Caki2 (cell line): ENCODE measurements around the gene RFPL3. TPM values are rescaled to one million over a fixed set of nuclear protein-coding genes. Genes with fewer than 3 reads are reported as not detected.
A peak's percentile ranks its signal among the peaks of the same experiment; 100 is the strongest.

Experiments used
- DNase-seq: peaks from one replicate; pipeline ENCODE4 v3.0.0-alpha.2; 2015; ENCODE audit warnings: low read depth
- in situ Hi-C: cut with HindIII; loops from 2 replicates; pipeline ENCODE4 v1.10.0; 2016; ENCODE audit warnings: low sequenced_read_pairs, low pct_unique_long_range_greater_than_20kb, mixed read lengths
- total RNA-seq: library from RNA; depleted of rRNA; stranded (reverse); fragments of >200 nt; shearing (Covaris generic); gene quantifications from 2 replicates; pipeline ENCODE4 v1.2.3, GENCODE V29; 2014; ENCODE audit warnings: low replicate concordance; rRNA removed

Gene RFPL3
- total RNA-seq, 1 experiment from 2014 or later = not detected

GRCh38 chr22:32389685-32390084, 32.0 kb downstream of the RFPL3 start:
- in situ Hi-C loops = no loop called here
- peak; percentile 39 for DNase-seq

DNA sequence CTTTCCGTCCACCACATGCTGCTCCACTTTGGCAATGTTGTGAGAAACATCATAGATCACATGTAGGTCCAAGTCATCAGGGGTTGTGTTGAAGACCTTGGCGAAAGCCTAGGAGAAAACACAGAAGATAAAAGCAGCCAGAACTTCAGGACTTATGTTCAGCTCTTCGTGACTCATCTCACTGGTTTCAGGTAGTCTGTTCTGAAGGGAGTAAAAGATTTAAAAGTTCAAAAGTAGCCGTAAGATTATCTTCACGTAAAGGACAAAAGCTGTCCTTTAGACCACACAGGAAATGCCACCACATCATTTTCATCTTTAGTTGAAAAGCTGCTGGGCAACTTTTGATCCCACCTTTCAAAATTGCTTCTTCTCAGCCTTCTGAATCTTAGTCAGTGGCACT, 37.4 kb downstream of the RFPL3 start:
- in situ Hi-C loops = no loop called here
- DNase-seq = no peak

GRCh38 chr22:32396255-32396654, 38.6 kb downstream of the RFPL3 start:
- in situ Hi-C loops = no loop called here
- DNase-seq = no peak

DNA sequence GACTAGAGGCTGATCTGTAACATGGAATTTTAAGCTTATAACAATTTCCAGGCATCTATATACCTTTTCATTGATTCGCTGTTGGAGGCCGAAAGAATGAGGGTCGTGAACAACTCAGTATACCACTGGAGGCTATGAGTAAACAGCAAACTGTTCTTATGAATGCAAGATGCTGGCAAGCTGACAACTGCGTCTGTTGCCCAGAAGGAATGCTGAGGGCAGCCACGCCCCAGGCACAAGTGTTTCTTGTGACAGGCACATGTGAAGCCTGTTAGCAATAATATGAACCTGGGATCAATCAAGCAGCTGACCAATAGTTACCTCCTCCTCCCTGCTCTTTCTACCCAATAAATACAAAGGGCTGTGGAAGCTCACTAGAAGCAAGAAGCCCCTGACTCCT, 39.1 kb downstream of the RFPL3 start:
- DNase-seq = no peak
- in situ Hi-C loops = no loop called here

GRCh38 chr22:32401486-32401885, 43.8 kb downstream of the RFPL3 start:
- DNase-seq = no peak
- in situ Hi-C loops = loop anchor here (10.0 kb wide), 1 partner anchor 73 kb away; the partner anchor contains the start of gene FBXO7

DNA sequence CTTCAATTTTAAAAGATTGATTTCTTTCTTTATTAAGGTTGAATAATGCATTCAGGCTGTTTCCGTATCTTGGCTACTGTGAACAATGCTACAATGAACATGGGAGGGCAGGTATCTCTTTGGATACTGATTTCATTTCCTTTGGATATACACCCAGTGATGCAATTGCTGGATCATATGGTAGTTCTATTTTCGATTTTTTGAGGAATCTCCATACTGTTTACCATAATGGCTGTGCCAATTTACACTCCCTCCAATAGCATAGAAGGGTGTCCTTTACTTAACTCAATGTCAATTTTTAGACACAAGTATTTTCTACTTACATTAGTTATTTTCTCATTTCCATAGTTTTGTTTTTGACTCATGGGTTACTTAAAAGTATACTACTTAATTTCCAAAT, 46.4 kb downstream of the RFPL3 start:
- no peak for DNase-seq
- in situ Hi-C loops = loop anchor here (10.0 kb wide), 1 partner anchor 71 kb away; the partner anchor contains the start of gene FBXO7

DNA sequence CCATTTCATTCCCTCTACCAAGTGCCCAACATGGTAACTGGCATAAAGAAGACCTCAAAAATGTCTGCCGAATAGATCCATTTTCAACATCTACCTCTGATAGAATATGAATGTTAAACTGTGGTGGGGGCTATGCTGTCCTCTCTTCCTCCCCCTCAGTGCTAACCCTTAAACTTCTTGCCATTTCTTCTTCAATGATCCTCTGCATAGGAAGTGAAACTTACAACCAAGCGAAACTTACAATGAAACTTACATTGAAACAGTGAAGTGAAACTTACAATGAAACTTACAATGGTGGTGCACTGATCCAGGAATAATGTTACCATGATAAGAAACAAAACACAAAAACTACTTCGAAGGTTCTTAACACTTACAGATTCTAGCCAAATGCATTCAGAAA, 49.6 kb downstream of the RFPL3 start:
- DNase-seq = no peak
- in situ Hi-C loops = loop anchor here (10.0 kb wide), 1 partner anchor 67 kb away; the partner anchor contains the start of gene FBXO7

GRCh38 chr22:32407936-32408335, 50.3 kb downstream of the RFPL3 start:
- peak; percentile 52 for DNase-seq
- in situ Hi-C loops = loop anchor here (10.0 kb wide), 1 partner anchor 67 kb away; the partner anchor contains the start of gene FBXO7

DNA sequence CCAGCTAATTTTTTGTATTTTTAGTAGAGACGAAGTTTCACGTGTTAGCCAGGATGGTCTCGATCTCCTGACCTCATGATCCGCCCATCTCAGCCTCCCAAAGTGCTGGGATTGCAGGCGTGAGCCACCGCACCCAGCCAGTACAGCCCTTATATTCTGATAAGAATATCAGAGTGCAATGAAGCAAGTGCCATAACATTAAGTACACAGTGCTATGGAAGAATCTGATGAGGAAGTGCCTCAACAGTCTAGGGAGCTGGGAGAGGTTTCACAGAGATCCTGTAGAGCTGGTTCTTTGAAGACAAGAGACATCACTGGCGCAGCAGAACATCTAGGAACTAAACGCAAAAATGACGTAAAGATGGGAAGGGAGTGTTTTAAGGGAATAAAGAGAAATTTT, 52.3 kb downstream of the RFPL3 start:
- in situ Hi-C loops = loop anchor here (10.0 kb wide), 1 partner anchor 65 kb away; the partner anchor contains the start of gene FBXO7

GRCh38 chr22:32410459-32410858, 52.8 kb downstream of the RFPL3 start:
- peak; percentile 51 for DNase-seq
- in situ Hi-C loops = no loop called here

More for the DNA sequence above, 52.3 kb downstream of the RFPL3 start:
- no peak for DNase-seq

Other genes starting within 250 kb of the RFPL3 start
- gene C22orf42, start 198.6 kb upstream of the RFPL3 start, total RNA-seq = not detected in 2 replicates
- gene RFPL2, start 152.8 kb upstream of the RFPL3 start, total RNA-seq = 0.49 and 2.8 TPM in 2 replicates
- gene SLC5A4, start 102.5 kb upstream of the RFPL3 start, total RNA-seq = 0.10 TPM in 1 of 2 replicates, not detected in the other
- gene RTCB, start 54.4 kb downstream of the RFPL3 start, total RNA-seq = 258 and 298 TPM in 2 replicates
- not detected in 2 replicates for gene BPIFC, start 106.6 kb downstream of the RFPL3 start, total RNA-seq
- gene FBXO7, start 116.9 kb downstream of the RFPL3 start, total RNA-seq = 136 and 145 TPM in 2 replicates